Suprapubic skin (tissue), 4 donors: ENCODE measurements around the gene SANBR. TPM values are rescaled to one million over a fixed set of nuclear protein-coding genes. Genes with fewer than 3 reads are reported as not detected.

ENCODE experiments used
- DNase-seq, 2 donors: peaks; one replicate each; pipeline ENCODE4 v3.0.0-alpha.2; 2019; ENCODE audit warnings: low spot score in 2 of 2
- H3K27ac ChIP-seq: fragments of 200-600 bp; sonication (generic); one replicate; pipeline ENCODE4 v1.5.1; 2019
- H3K27me3 ChIP-seq: fragments of 200-600 bp; sonication (generic); one replicate; pipeline ENCODE4 v1.5.1; 2019
- H3K36me3 ChIP-seq: fragments of 200-600 bp; sonication (generic); one replicate; pipeline ENCODE4 v1.5.1; 2019
- H3K4me1 ChIP-seq: fragments of 200-600 bp; sonication (generic); one replicate; pipeline ENCODE4 v1.5.1; 2019
- H3K4me3 ChIP-seq: fragments of 200-600 bp; sonication (generic); one replicate; pipeline ENCODE4 v1.5.1; 2019; ENCODE audit warnings: mild to moderate bottlenecking
- H3K9me3 ChIP-seq: fragments of 200-600 bp; sonication (generic); one replicate; pipeline ENCODE4 v1.5.1; 2019
- CTCF ChIP-seq, 2 donors: fragments of 200-600 bp in 1 of 2; fragments of 450-650 bp in 1 of 2; sonication (generic) in 1 of 2; IDR thresholded peaks; one replicate each; pipeline ENCODE4 v1.5.1; 2016 to 2019; ENCODE audit warnings: antibody characterized with exemption in 2 of 2, mild to moderate bottlenecking in 1 of 2, moderate library complexity in 1 of 2
- EP300 ChIP-seq: sonication (generic); formaldehyde crosslinking; IDR thresholded peaks from one replicate; pipeline ENCODE4 v1.6.1; 2017; ENCODE audit warnings: antibody characterized with exemption
- POLR2A ChIP-seq, 2 donors: fragments of 450-650 bp; IDR thresholded peaks; one replicate each; pipeline ENCODE4 v1.6.1; 2017; ENCODE audit warnings: antibody characterized with exemption in 2 of 2, mild to moderate bottlenecking in 2 of 2, moderate library complexity in 2 of 2
- POLR2AphosphoS5 ChIP-seq, 3 donors: sonication (generic); formaldehyde crosslinking; IDR thresholded peaks; one replicate each; pipeline ENCODE4 v1.6.1; 2017; ENCODE audit warnings: antibody characterized with exemption in 3 of 3
- WGBS: methylation state at CpG from one replicate; pipeline ENCODE4 v1.1.5; 2018; 5-methylcytosine and 5-hydroxymethylcytosine counted together
- total RNA-seq, 4 donors: library from RNA; depleted of rRNA; stranded (reverse); fragments of >200 nt; gene quantifications; one replicate each; pipeline ENCODE4 v1.1.0, GENCODE V29; 2016

Gene SANBR
- total RNA-seq, 4 donors from 2014 or later, result 2.7 to 7.9 (median 4.0) TPM

- H3K27me3 ChIP-seq, result no peaks in the 10 kb centered on the region
- no peak for DNase-seq
- H3K4me1 ChIP-seq, result no peaks in the 10 kb centered on the region
- no peak overlapping the region for H3K27ac ChIP-seq
- H3K9me3 ChIP-seq, result no peaks in the 10 kb centered on the region
- TF ChIP-seq POLR2AphosphoS5 (IDR thresholded peaks at IDR 0.05), result no peak
- TF ChIP-seq POLR2A (IDR thresholded peaks at IDR 0.05), result no peak
- no peak for TF ChIP-seq EP300
- no peak for TF ChIP-seq CTCF (IDR thresholded peaks at IDR 0.05)
- 58% methylated on average over 2 of the region's 2 CpGs for WGBS
- peaks cover 28% of the 10 kb centered on the region for H3K36me3 ChIP-seq
- H3K4me3 ChIP-seq, result no peak overlapping the region
Measured at GRCh38 chr2:61109291-61109690, 43.6 kb downstream of the SANBR start.

- no peaks in the 10 kb centered on the region for H3K4me1 ChIP-seq
- H3K27ac ChIP-seq, result no peak overlapping the region
- peaks cover 31% of the 10 kb centered on the region for H3K36me3 ChIP-seq
- DNase-seq, result no peak
- no peaks in the 10 kb centered on the region for H3K9me3 ChIP-seq
- H3K4me3 ChIP-seq, result no peak overlapping the region
- H3K27me3 ChIP-seq, result no peaks in the 10 kb centered on the region
- no peak for TF ChIP-seq EP300
- no peak for TF ChIP-seq CTCF (IDR thresholded peaks at IDR 0.05)
- no peak for TF ChIP-seq POLR2AphosphoS5 (IDR thresholded peaks at IDR 0.05)
- no peak for TF ChIP-seq POLR2A (IDR thresholded peaks at IDR 0.05)
Measured at GRCh38 chr2:61111708-61112107, 46.0 kb downstream of the SANBR start.

- no peak for DNase-seq
- TF ChIP-seq POLR2A (IDR thresholded peaks at IDR 0.05) (no peak), CTCF (IDR thresholded peaks at IDR 0.05) (no peak), POLR2AphosphoS5 (IDR thresholded peaks at IDR 0.05) (no peak), EP300 (no peak)
- Histone ChIP-seq H3K4me1 (no peaks in the 10 kb centered on the region), H3K9me3 (no peaks in the 10 kb centered on the region), H3K27ac (no peak overlapping the region), H3K27me3 (no peaks in the 10 kb centered on the region), H3K4me3 (no peak overlapping the region), H3K36me3 (peaks cover 52% of the 10 kb centered on the region)
- 73% methylated on average over 6 of the region's 6 CpGs for WGBS
Measured at GRCh38 chr2:61114147-61114546, 48.5 kb downstream of the SANBR start.

Other genes starting within 250 kb of the SANBR start
- gene REL, start 184.3 kb upstream of the SANBR start, total RNA-seq, result 10 to 100 TPM; 43.8 to 70.9 (median 51.9) TPM
- gene PEX13, start 48.2 kb upstream of the SANBR start, total RNA-seq, result 10 to 100 TPM; 29.5 to 39.2 (median 34.8) TPM
- gene PUS10, start 47.6 kb upstream of the SANBR start, total RNA-seq, result 10 to 100 TPM in 1 of 4 donors, 1 to 10 TPM in 3; 3.3 to 14.0 (median 6.6) TPM
- gene C2orf74, start 96.3 kb downstream of the SANBR start, total RNA-seq, result 10 to 100 TPM in 2 of 4 donors, 1 to 10 TPM in 2; 1.8 to 14.4 (median 9.4) TPM